H9 (cell line): ENCODE results near the gene GRIPAP1. TPM values are rescaled to one million over a fixed set of nuclear protein-coding genes. Genes with fewer than 3 reads are reported as not detected.

Source experiments
- DNase-seq: peaks from one replicate; pipeline ENCODE4 v3.0.0-alpha.2; 2017
- H2AFZ ChIP-seq: one replicate; pipeline ENCODE4 v1.6.1; 2013; ENCODE audit warnings: mild to moderate bottlenecking, low read length, control low read depth, moderate library complexity
- H2AK5ac ChIP-seq: 2 replicates; pipeline ENCODE4 v1.6.1; 2013; ENCODE audit warnings: low read length, control low read depth, mixed read lengths; ENCODE audit not compliant: insufficient read length
- H2BK120ac ChIP-seq: one replicate; pipeline ENCODE4 v1.6.1; 2013; ENCODE audit warnings: low read depth, mild to moderate bottlenecking, low read length, control low read depth, inconsistent platforms; ENCODE audit not compliant: poor library complexity, severe bottlenecking
- H2BK12ac ChIP-seq: 2 replicates; pipeline ENCODE4 v1.6.1; 2013; ENCODE audit warnings: low read length, control low read depth, mixed read lengths, low read depth; ENCODE audit not compliant: insufficient read length
- H2BK15ac ChIP-seq: 2 replicates; pipeline ENCODE4 v1.6.1; 2013; ENCODE audit warnings: low read depth, low read length, control low read depth
- H2BK20ac ChIP-seq: one replicate; pipeline ENCODE4 v1.6.1; 2013; ENCODE audit warnings: low read depth, mild to moderate bottlenecking, low read length, control low read depth, inconsistent platforms; ENCODE audit not compliant: poor library complexity, severe bottlenecking
- H2BK5ac ChIP-seq: 2 replicates; pipeline ENCODE4 v1.6.1; 2013; ENCODE audit warnings: low read length, control low read depth, mixed read lengths; ENCODE audit not compliant: insufficient read length
- H3K14ac ChIP-seq: 2 replicates; pipeline ENCODE4 v1.6.1; 2013; ENCODE audit warnings: low read length, control low read depth; ENCODE audit not compliant: insufficient read depth
- H3K18ac ChIP-seq: 2 replicates; pipeline ENCODE4 v1.6.1; 2013; ENCODE audit warnings: low read depth, mild to moderate bottlenecking, mixed read lengths, low read length, control low read depth; ENCODE audit not compliant: insufficient read length
- H3K23ac ChIP-seq: 2 replicates; pipeline ENCODE4 v1.6.1; 2013; ENCODE audit warnings: low read length, control low read depth, mixed read lengths, low read depth; ENCODE audit not compliant: insufficient read length
- H3K23me2 ChIP-seq: 2 replicates; pipeline ENCODE4 v1.6.1; 2013; ENCODE audit warnings: low read depth, mild to moderate bottlenecking, mixed read lengths, low read length, control low read depth; ENCODE audit not compliant: insufficient read length, poor library complexity, severe bottlenecking
- H3K27ac ChIP-seq: 2 replicates; pipeline ENCODE4 v1.5.1; 2013; ENCODE audit warnings: low read length, control low read depth, mixed read lengths, low read depth; ENCODE audit not compliant: insufficient read length
- H3K27me3 ChIP-seq: 2 replicates; pipeline ENCODE4 v1.6.1; 2013; ENCODE audit warnings: low read length, control low read depth, inconsistent platforms; ENCODE audit not compliant: insufficient read depth
- H3K4ac ChIP-seq: 2 replicates; pipeline ENCODE4 v1.6.1; 2013; ENCODE audit warnings: low read depth, mild to moderate bottlenecking, control low read depth, inconsistent platforms, low read length, moderate library complexity
- H3K4me1 ChIP-seq: 2 replicates; pipeline ENCODE4 v1.6.1; 2013; ENCODE audit warnings: low read length, control low read depth, inconsistent platforms; ENCODE audit not compliant: insufficient read depth
- H3K4me2 ChIP-seq: 2 replicates; pipeline ENCODE4 v1.6.1; 2013; ENCODE audit warnings: low read length, control low read depth, mixed read lengths; ENCODE audit not compliant: insufficient read length, insufficient read depth
- H3K56ac ChIP-seq: 2 replicates; pipeline ENCODE4 v1.6.1; 2013; ENCODE audit warnings: low read depth, mild to moderate bottlenecking, mixed read lengths, low read length, control low read depth; ENCODE audit not compliant: insufficient read length
- H3K79me1 ChIP-seq: 2 replicates; pipeline ENCODE4 v1.6.1; 2013; ENCODE audit warnings: low read depth, mild to moderate bottlenecking, moderate library complexity, low read length, control low read depth, inconsistent platforms; ENCODE audit not compliant: insufficient read depth, poor library complexity, severe bottlenecking
- H3K79me2 ChIP-seq: 2 replicates; pipeline ENCODE4 v1.6.1; 2013; ENCODE audit warnings: low read length, control low read depth, inconsistent platforms; ENCODE audit not compliant: insufficient read depth
- H3K9ac ChIP-seq: 2 replicates; pipeline ENCODE4 v1.6.1; 2013; ENCODE audit warnings: low read length, control low read depth, mixed read lengths; ENCODE audit not compliant: insufficient read length; ENCODE audit errors: extremely low read depth
- H3K9me3 ChIP-seq: one replicate; pipeline ENCODE4 v1.6.1; 2013; ENCODE audit warnings: low read depth, low read length, inconsistent platforms; ENCODE audit not compliant: control insufficient read depth
- H3T11ph ChIP-seq: one replicate; pipeline ENCODE4 v1.6.1; 2013; ENCODE audit warnings: mild to moderate bottlenecking, low read length, control low read depth, inconsistent platforms
- H4K20me1 ChIP-seq: one replicate; pipeline ENCODE4 v1.6.1; 2013; ENCODE audit not compliant: control insufficient read depth, insufficient read length, insufficient read depth
- H4K5ac ChIP-seq: 2 replicates; pipeline ENCODE4 v1.6.1; 2013; ENCODE audit warnings: low read depth, mild to moderate bottlenecking, mixed read lengths, low read length, control low read depth; ENCODE audit not compliant: insufficient read length
- H4K8ac ChIP-seq: replicated peaks from 2 replicates; pipeline ENCODE4 v1.6.1; 2013; ENCODE audit warnings: low read length, control low read depth, mixed read lengths, low read depth; ENCODE audit not compliant: insufficient read length
- H4K91ac ChIP-seq: 2 replicates; pipeline ENCODE4 v1.6.1; 2013; ENCODE audit warnings: low read depth, mild to moderate bottlenecking, moderate library complexity, mixed read lengths, low read length, control low read depth; ENCODE audit not compliant: insufficient read length
- H3K27ac Mint-ChIP-seq, 3 experiments: 2 replicates in 2 of 3; 3 replicates in 1 of 3; pipeline ENCODE4 v1.8.0; 2020 to 2021; ENCODE audit warnings: mixed read lengths in 3 of 3, mild to moderate bottlenecking in 1 of 3, moderate library complexity in 1 of 3
- H3K27me3 Mint-ChIP-seq: 2 replicates; pipeline ENCODE4 v1.8.0; 2021; ENCODE audit warnings: low read depth, mild to moderate bottlenecking, moderate library complexity, mixed read lengths
- H3K36me3 Mint-ChIP-seq, 3 experiments: 2 replicates in 2 of 3; 3 replicates in 1 of 3; pipeline ENCODE4 v1.8.0; 2020 to 2021; ENCODE audit warnings: low read depth in 3 of 3, mixed read lengths in 3 of 3; ENCODE audit not compliant: insufficient read depth in 1 of 3
- H3K4me1 Mint-ChIP-seq, 2 experiments: 2 replicates each; pipeline ENCODE4 v1.8.0; 2020; ENCODE audit warnings: mixed read lengths in 2 of 2
- H3K4me3 Mint-ChIP-seq, 2 experiments: 2 replicates in 1 of 2; 3 replicates in 1 of 2; pipeline ENCODE4 v1.8.0; 2020 to 2021; ENCODE audit warnings: mild to moderate bottlenecking in 2 of 2, mixed read lengths in 2 of 2, moderate library complexity in 1 of 2
- H3K9me3 Mint-ChIP-seq, 2 experiments: 2 replicates in 1 of 2; 3 replicates in 1 of 2; pipeline ENCODE4 v1.8.0; 2020; ENCODE audit warnings: mild to moderate bottlenecking in 2 of 2, mixed read lengths in 2 of 2, moderate library complexity in 1 of 2
- WGBS: extraction: QIAGEN DNeasy Blood & Tissue Kit; methylation state at CpG from one replicate; pipeline ENCODE4 v1.1.7; 2013; ENCODE audit warnings: missing lambda C conversion rate, low lambda C conversion rate, mixed read lengths; ENCODE audit not compliant: insufficient read length; ENCODE audit errors: extremely low coverage; 5-methylcytosine and 5-hydroxymethylcytosine counted together
- total RNA-seq: library from RNA; stranded (reverse); gene quantifications from 2 replicates; pipeline ENCODE4 v1.2.1, GENCODE V29; 2021
- TF ChIP-seq, protein P1 (sequence below): fragments of 200-600 bp; sonication (generic); conservative IDR thresholded peaks from 3 replicates; pipeline ENCODE4 v1.8.0; 2021; ENCODE audit warnings: antibody characterized with exemption, mild to moderate bottlenecking

GRIPAP1 gene
- total RNA-seq, 1 experiment from 2014 or later, result 71.8 TPM

DNA sequence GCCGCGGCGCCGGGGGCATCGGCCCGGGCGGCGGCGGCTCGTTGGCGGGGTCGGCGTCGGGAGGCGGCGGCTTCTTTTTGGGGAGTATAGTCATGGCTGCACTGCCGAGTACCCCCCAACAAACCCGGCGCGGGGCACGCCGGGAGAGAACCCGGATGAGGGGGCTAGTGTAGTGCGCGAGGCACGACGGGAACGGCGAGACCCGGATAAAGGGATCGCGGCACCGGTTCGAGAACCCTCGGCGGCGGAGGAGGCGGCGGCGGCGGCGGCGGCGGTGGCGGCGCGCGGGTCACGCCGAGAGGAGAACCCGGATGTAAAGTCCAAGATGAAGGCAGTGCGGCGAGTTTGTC lies 44.6 kb downstream of the GRIPAP1 start, which contains the start of gene OTUD5:
TSS of gene OTUD5 (minus strand) at position 131 of the 350 bp plus-strand sequence. CDS start at position 94, 37 bp downstream.
- TF ChIP-seq, protein P1, sequence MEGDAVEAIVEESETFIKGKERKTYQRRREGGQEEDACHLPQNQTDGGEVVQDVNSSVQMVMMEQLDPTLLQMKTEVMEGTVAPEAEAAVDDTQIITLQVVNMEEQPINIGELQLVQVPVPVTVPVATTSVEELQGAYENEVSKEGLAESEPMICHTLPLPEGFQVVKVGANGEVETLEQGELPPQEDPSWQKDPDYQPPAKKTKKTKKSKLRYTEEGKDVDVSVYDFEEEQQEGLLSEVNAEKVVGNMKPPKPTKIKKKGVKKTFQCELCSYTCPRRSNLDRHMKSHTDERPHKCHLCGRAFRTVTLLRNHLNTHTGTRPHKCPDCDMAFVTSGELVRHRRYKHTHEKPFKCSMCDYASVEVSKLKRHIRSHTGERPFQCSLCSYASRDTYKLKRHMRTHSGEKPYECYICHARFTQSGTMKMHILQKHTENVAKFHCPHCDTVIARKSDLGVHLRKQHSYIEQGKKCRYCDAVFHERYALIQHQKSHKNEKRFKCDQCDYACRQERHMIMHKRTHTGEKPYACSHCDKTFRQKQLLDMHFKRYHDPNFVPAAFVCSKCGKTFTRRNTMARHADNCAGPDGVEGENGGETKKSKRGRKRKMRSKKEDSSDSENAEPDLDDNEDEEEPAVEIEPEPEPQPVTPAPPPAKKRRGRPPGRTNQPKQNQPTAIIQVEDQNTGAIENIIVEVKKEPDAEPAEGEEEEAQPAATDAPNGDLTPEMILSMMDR, result no peak
- Histone ChIP-seq H3K56ac (no peak within 1 kb of the TSS), H3K4ac (no peak within 1 kb of the TSS), H2BK5ac (peak within 1 kb of the TSS; percentile 86), H3K9me3 (no peaks in the 10 kb centered on the region), H4K91ac (no peak within 1 kb of the TSS), H3K79me1 (peaks cover 18% of the 10 kb centered on the region), H3K4me2 (peak within 1 kb of the TSS; percentile 86), H3K18ac (peak within 1 kb of the TSS; percentile 92), H3K23me2 (peaks cover 6% of the 10 kb centered on the region), H2AFZ (no peak within 1 kb of the TSS), H3T11ph (no peak within 1 kb of the TSS), H3K4me1 (peaks cover 2% of the 10 kb centered on the region; the same call in 1 of the 2 replicates), H2AK5ac (no peak within 1 kb of the TSS), H2BK120ac (no peak within 1 kb of the TSS), H4K20me1 (peaks cover 3% of the 10 kb centered on the region), H3K9ac (peak within 1 kb of the TSS; percentile 91), H2BK20ac (no peak within 1 kb of the TSS), H3K27ac (peak within 1 kb of the TSS; percentile 92), H2BK12ac (no peak within 1 kb of the TSS), H4K5ac (no peak within 1 kb of the TSS), H4K8ac (no peak within 1 kb of the TSS), H3K27me3 (no peaks in the 10 kb centered on the region), H3K14ac (peak within 1 kb of the TSS; percentile 85), H2BK15ac (no peak within 1 kb of the TSS), H3K79me2 (peaks cover 26% of the 10 kb centered on the region; the same call in 1 of the 2 replicates), H3K23ac (no peak within 1 kb of the TSS)
- peaks cover 11 to 54% (median 28%) of the 10 kb centered on the region in 3 experiments for H3K36me3 Mint-ChIP-seq
- H3K4me3 Mint-ChIP-seq, result peak within 1 kb of the TSS; percentile 97 to 99
- no peak for DNase-seq
- no CpG with 5 or more reads among the region's 53 CpGs for WGBS
- peak within 1 kb of the TSS; percentile 100 for H3K27ac Mint-ChIP-seq
- peaks cover 1% of the 10 kb centered on the region for H3K27me3 Mint-ChIP-seq
- H3K4me1 Mint-ChIP-seq, result peaks cover 0 to 16% of the 10 kb centered on the region in 2 experiments; a peak in 2 of 4 replicates
- H3K9me3 Mint-ChIP-seq, result peaks cover 77 to 78% of the 10 kb centered on the region in 2 experiments
